A673 (cell line): Measurements from ENCODE around the gene SGPP1. TPM values are rescaled to one million over a fixed set of nuclear protein-coding genes. Genes with fewer than 3 reads are reported as not detected.

Source experiments
- BruUV-seq: library from RNA; stranded (reverse); fragments of 400-500 nt; replicated peaks from 2 replicates; lab custom pipeline; 2021; lab: Mats Ljungman, UMichigan
- CTCF ChIA-PET: fragments of 300-600 bp; sonication (Branson Sonifier 250); formaldehyde crosslinking; loops from one replicate; lab custom pipeline; 2022; ENCODE audit warnings: antibody characterized with exemption; lab: Charles Lee
- POLR2A ChIA-PET: fragments of 300-600 bp; sonication (Branson Sonifier 250); formaldehyde crosslinking; loops from one replicate; lab custom pipeline; 2022; ENCODE audit warnings: antibody characterized with exemption; ENCODE audit not compliant: low non-redundant PET; lab: Charles Lee
- DNase-seq: peaks from one replicate; pipeline ENCODE4 v3.0.0-alpha.2; 2015; ENCODE audit warnings: low spot score
- H3K27ac ChIP-seq: fragments of 200-600 bp; sonication (generic); 2 replicates; pipeline ENCODE4 v1.5.1; 2016; ENCODE audit warnings: mixed run types, low read depth, mild to moderate bottlenecking, mixed read lengths, antibody characterized with exemption, low read length; ENCODE audit not compliant: poor library complexity, severe bottlenecking
- H3K27me3 ChIP-seq: fragments of 200-600 bp; sonication (generic); replicated peaks from 2 replicates; pipeline ENCODE4 v1.6.1; 2017; ENCODE audit warnings: mixed run types, low read depth, mild to moderate bottlenecking, mixed read lengths, antibody characterized with exemption, low read length; ENCODE audit not compliant: insufficient read depth, poor library complexity
- H3K36me3 ChIP-seq: fragments of 200-600 bp; sonication (generic); 2 replicates; pipeline ENCODE4 v1.6.1; 2016; ENCODE audit warnings: mixed run types, mild to moderate bottlenecking, mixed read lengths, antibody characterized with exemption, low read length; ENCODE audit not compliant: insufficient read depth, poor library complexity, severe bottlenecking
- H3K4me1 ChIP-seq: fragments of 200-600 bp; sonication (generic); 2 replicates; pipeline ENCODE4 v1.6.1; 2017; ENCODE audit warnings: mixed run types, mild to moderate bottlenecking, mixed read lengths, antibody characterized with exemption, low read length; ENCODE audit not compliant: insufficient read depth, poor library complexity, severe bottlenecking
- H3K4me3 ChIP-seq: fragments of 200-600 bp; sonication (generic); 2 replicates; pipeline ENCODE4 v1.5.1; 2016; ENCODE audit warnings: low read depth, mixed run types, mild to moderate bottlenecking, mixed read lengths, low read length; ENCODE audit not compliant: poor library complexity, severe bottlenecking
- H3K9me3 ChIP-seq: fragments of 200-600 bp; sonication (generic); 2 replicates; pipeline ENCODE4 v1.6.1; 2016; ENCODE audit warnings: mixed run types, low read depth, mild to moderate bottlenecking, mixed read lengths, antibody characterized with exemption, low read length; ENCODE audit not compliant: poor library complexity, severe bottlenecking
- EZH2 ChIP-seq: fragments of 200-600 bp; sonication (generic); IDR thresholded peaks from 2 replicates; pipeline ENCODE4 v1.6.1; 2017; ENCODE audit warnings: borderline replicate concordance, low read depth, mild to moderate bottlenecking, mixed read lengths, antibody characterized with exemption, low read length; ENCODE audit not compliant: poor library complexity, severe bottlenecking
- intact Hi-C: fragments of 100-400 bp; cut with micrococcal nuclease; formaldehyde crosslinking; loops from one replicate; pipeline ENCODE4 v1.10.0; 2022; ENCODE audit not compliant: unreplicated experiment
- total RNA-seq: library from RNA; stranded (reverse); gene quantifications from 2 replicates; pipeline ENCODE4 v1.2.3, GENCODE V29; 2021
- TF ChIP-seq, protein P1 (sequence below): fragments of 300-800, 200-600 bp; sonication (generic); conservative IDR thresholded peaks from 2 replicates; pipeline ENCODE4 v1.5.1; 2017; ENCODE audit warnings: low read depth, mild to moderate bottlenecking, antibody characterized with exemption, low read length, moderate library complexity, mixed read lengths

Gene SGPP1
- total RNA-seq, 1 experiment from 2014 or later = 13.5 TPM

DNA sequence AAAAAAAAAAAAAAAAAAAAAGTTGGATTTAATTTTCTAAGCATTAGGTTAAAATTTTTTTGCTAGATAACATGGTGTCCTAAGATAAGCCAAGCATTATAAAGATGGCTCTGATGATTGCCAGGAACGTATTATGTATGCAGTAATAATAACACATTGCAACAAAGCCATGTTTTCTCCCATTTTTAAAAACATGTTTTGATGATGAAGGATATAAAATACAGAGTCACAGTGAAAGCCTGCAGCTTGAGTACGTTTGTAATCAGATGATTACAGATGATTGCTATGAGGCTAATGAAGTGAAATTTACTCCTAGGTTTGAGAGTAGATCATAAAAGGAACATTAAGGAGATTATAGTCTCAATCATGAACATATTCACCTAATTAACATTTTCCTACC, 72.9 kb downstream of the SGPP1 start:
- ChIA-PET POLR2A (interaction anchor here (0.6 kb wide), 1 partner anchor 561 kb away, joined by 3 read pairs; no protein-coding TSS in a partner anchor), CTCF (no interaction called here)
- intact Hi-C loops = no loop called here
- Histone ChIP-seq H3K9me3 (no peaks in the 10 kb centered on the region), H3K27me3 (no peaks in the 10 kb centered on the region), H3K27ac (no peak overlapping the region), H3K4me3 (no peak overlapping the region), H3K4me1 (no peaks in the 10 kb centered on the region), H3K36me3 (no peaks in the 10 kb centered on the region)
- no peak for TF ChIP-seq EZH2
- TF ChIP-seq, protein P1, sequence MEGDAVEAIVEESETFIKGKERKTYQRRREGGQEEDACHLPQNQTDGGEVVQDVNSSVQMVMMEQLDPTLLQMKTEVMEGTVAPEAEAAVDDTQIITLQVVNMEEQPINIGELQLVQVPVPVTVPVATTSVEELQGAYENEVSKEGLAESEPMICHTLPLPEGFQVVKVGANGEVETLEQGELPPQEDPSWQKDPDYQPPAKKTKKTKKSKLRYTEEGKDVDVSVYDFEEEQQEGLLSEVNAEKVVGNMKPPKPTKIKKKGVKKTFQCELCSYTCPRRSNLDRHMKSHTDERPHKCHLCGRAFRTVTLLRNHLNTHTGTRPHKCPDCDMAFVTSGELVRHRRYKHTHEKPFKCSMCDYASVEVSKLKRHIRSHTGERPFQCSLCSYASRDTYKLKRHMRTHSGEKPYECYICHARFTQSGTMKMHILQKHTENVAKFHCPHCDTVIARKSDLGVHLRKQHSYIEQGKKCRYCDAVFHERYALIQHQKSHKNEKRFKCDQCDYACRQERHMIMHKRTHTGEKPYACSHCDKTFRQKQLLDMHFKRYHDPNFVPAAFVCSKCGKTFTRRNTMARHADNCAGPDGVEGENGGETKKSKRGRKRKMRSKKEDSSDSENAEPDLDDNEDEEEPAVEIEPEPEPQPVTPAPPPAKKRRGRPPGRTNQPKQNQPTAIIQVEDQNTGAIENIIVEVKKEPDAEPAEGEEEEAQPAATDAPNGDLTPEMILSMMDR = no peak
- DNase-seq = no peak
- BruUV-seq = no TSS peak

GRCh38 chr14:63654346-63654745, 73.5 kb downstream of the SGPP1 start:
- no peak for DNase-seq
- no peak overlapping the region for H3K27ac ChIP-seq
- H3K36me3 ChIP-seq = no peaks in the 10 kb centered on the region
- BruUV-seq = no TSS peak
- no peaks in the 10 kb centered on the region for H3K4me1 ChIP-seq
- CTCF ChIA-PET = no interaction called here
- H3K4me3 ChIP-seq = no peak overlapping the region
- no peaks in the 10 kb centered on the region for H3K9me3 ChIP-seq
- POLR2A ChIA-PET = no interaction called here
- intact Hi-C loops = no loop called here
- TF ChIP-seq, protein P1 = no peak
- TF ChIP-seq EZH2 = no peak
- H3K27me3 ChIP-seq = no peaks in the 10 kb centered on the region

DNA sequence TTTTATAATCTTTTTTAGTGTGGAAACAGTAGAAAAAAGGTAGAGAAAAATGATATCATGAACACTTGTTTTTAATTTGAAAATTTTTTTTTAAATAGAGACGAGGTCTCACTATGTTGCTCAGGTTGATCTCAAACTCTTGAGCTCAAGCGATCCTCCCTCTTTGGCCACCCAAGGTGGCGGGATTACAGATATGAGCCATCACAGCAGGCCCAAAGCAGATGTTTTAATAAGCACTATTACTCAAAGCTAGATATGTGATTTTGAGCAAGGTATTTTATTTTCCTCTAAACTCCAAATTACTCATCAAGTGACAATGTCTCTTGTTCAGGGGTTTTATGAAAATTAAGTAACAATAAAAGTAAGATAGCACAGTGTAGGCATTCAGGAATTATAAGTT, 75.5 kb downstream of the SGPP1 start:
- no peak overlapping the region for H3K27ac ChIP-seq
- no peaks in the 10 kb centered on the region for H3K36me3 ChIP-seq
- DNase-seq = no peak
- POLR2A ChIA-PET = no interaction called here
- no peak overlapping the region for H3K4me3 ChIP-seq
- no peaks in the 10 kb centered on the region for H3K9me3 ChIP-seq
- CTCF ChIA-PET = interaction anchor here (0.6 kb wide), 1 partner anchor 263 kb away, joined by 9 read pairs; no protein-coding TSS in a partner anchor
- no peaks in the 10 kb centered on the region for H3K27me3 ChIP-seq
- no peak for TF ChIP-seq EZH2
- TF ChIP-seq, protein P1 = no peak
- intact Hi-C loops = no loop called here
- no peaks in the 10 kb centered on the region for H3K4me1 ChIP-seq
- no TSS peak for BruUV-seq
